ENCODE results near the gene NOXRED1. TPM values are rescaled to one million over a fixed set of nuclear protein-coding genes. Genes with fewer than 3 reads are reported as not detected.

The NOXRED1 gene
- total RNA-seq, 4 donors from 2014 or later: not detected

DNA sequence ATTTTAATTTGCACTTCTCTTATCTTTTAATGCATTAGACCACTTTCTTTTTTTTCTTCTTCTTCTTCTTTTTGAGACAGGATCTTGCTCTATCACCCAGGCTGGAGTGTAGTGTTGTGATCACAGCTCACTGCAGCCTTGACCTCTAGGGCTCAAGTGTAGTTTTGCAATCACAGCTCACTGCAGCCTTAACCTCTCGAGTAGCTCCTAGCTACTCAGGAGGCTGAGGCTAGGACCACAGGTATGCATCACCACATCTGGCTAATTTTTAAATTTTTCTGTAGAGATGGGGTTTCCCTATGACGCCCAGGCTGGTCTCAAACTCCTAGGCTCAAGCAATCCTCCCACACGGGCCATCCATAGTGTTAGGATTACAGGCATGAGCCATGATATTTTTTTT is 59.2 kb downstream of the NOXRED1 start:
- no peak overlapping the region for H3K27ac ChIP-seq
- no peak for ATAC-seq
- no peaks in the 10 kb centered on the region for H3K27me3 ChIP-seq
- no peaks in the 10 kb centered on the region for H3K36me3 ChIP-seq
- TF ChIP-seq, protein P1, sequence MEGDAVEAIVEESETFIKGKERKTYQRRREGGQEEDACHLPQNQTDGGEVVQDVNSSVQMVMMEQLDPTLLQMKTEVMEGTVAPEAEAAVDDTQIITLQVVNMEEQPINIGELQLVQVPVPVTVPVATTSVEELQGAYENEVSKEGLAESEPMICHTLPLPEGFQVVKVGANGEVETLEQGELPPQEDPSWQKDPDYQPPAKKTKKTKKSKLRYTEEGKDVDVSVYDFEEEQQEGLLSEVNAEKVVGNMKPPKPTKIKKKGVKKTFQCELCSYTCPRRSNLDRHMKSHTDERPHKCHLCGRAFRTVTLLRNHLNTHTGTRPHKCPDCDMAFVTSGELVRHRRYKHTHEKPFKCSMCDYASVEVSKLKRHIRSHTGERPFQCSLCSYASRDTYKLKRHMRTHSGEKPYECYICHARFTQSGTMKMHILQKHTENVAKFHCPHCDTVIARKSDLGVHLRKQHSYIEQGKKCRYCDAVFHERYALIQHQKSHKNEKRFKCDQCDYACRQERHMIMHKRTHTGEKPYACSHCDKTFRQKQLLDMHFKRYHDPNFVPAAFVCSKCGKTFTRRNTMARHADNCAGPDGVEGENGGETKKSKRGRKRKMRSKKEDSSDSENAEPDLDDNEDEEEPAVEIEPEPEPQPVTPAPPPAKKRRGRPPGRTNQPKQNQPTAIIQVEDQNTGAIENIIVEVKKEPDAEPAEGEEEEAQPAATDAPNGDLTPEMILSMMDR (IDR thresholded peaks at IDR 0.05): no peak
- no peak for TF ChIP-seq POLR2A (IDR thresholded peaks at IDR 0.05)
- no peak for TF ChIP-seq EP300 (IDR thresholded peaks at IDR 0.05)
- no peak overlapping the region for H3K4me3 ChIP-seq
- H3K4me1 ChIP-seq: no peaks in the 10 kb centered on the region
- H3K9me3 ChIP-seq: no peaks in the 10 kb centered on the region
- WGBS, 2 donors (ENCODE audit: low coverage in 1 of 2): 84% methylated on average over 3 of the region's 3 CpGs; no CpG with 5 or more reads in 1 of the 2 donors

DNA sequence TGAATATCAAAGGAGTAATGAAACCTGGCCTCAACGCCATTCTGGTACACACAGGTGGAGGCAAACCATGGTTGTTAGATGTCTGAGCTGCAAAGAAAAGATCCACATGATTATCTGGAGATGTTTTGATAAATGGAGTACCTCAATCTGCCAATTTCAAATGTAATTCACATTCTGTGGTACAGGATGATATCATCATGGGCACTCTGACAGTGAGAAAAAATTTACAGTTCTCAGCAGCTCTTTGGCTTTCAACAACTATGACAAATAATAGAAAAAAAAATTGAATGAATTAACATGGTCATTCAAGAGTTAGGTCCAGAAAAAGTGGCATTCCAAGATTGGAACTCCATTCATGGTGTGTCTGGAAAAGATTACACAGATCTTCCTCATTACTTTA is 63.7 kb downstream of the NOXRED1 start:
- Histone ChIP-seq H3K27ac (no peak overlapping the region), H3K9me3 (no peaks in the 10 kb centered on the region), H3K27me3 (no peaks in the 10 kb centered on the region), H3K4me1 (no peaks in the 10 kb centered on the region), H3K36me3 (no peaks in the 10 kb centered on the region), H3K4me3 (no peak overlapping the region)
- TF ChIP-seq, protein P1 (IDR thresholded peaks at IDR 0.05): no peak
- TF ChIP-seq POLR2A (IDR thresholded peaks at IDR 0.05) (no peak), EP300 (IDR thresholded peaks at IDR 0.05) (no peak), POLR2AphosphoS5 (IDR thresholded peaks at IDR 0.05) (no peak)
- ATAC-seq: no peak
- WGBS, 2 donors (ENCODE audit: low coverage in 1 of 2): 90 to 100% methylated on average over 1 of the region's 1 CpG

- TF ChIP-seq, protein P1 (IDR thresholded peaks at IDR 0.05): no peak
- no peak for TF ChIP-seq POLR2AphosphoS5 (IDR thresholded peaks at IDR 0.05)
- TF ChIP-seq POLR2A (IDR thresholded peaks at IDR 0.05): no peak
- TF ChIP-seq EP300 (IDR thresholded peaks at IDR 0.05): no peak
- 90 to 100% methylated on average over 4 of the region's 4 CpGs for WGBS, 2 donors (ENCODE audit: low coverage in 1 of 2)
Measured at GRCh38 chr14:77356899-77357298, 66.4 kb downstream of the NOXRED1 start.

GRCh38 chr14:77355811-77356210 is 67.5 kb downstream of the NOXRED1 start:
- no peaks in the 10 kb centered on the region for H3K4me1 ChIP-seq
- H3K27ac ChIP-seq: no peak overlapping the region
- peaks cover 0 to 3% of the 10 kb centered on the region in 2 donors for H3K36me3 ChIP-seq
- no peak overlapping the region for H3K4me3 ChIP-seq
- H3K27me3 ChIP-seq: no peaks in the 10 kb centered on the region
- H3K9me3 ChIP-seq: no peaks in the 10 kb centered on the region
- 100% methylated on average over 2 of the region's 4 CpGs; no CpG with 5 or more reads in 1 of the 2 donors for WGBS, 2 donors (ENCODE audit: low coverage in 1 of 2)
- TF ChIP-seq, protein P1 (IDR thresholded peaks at IDR 0.05): no peak
- TF ChIP-seq POLR2A (IDR thresholded peaks at IDR 0.05) (no peak), EP300 (IDR thresholded peaks at IDR 0.05) (no peak), POLR2AphosphoS5 (IDR thresholded peaks at IDR 0.05) (no peak)
- no peak for ATAC-seq

More at GRCh38 chr14:77356899-77357298, 66.4 kb downstream of the NOXRED1 start:
- Histone ChIP-seq H3K27me3 (no peaks in the 10 kb centered on the region), H3K9me3 (no peaks in the 10 kb centered on the region), H3K36me3 (no peaks in the 10 kb centered on the region), H3K4me1 (no peaks in the 10 kb centered on the region), H3K4me3 (no peak overlapping the region), H3K27ac (no peak overlapping the region)
- no peak for ATAC-seq

GRCh38 chr14:77353469-77354141 is 69.7 kb downstream of the NOXRED1 start:
- TF ChIP-seq POLR2AphosphoS5 (IDR thresholded peaks at IDR 0.05): no peak
- TF ChIP-seq POLR2A (IDR thresholded peaks at IDR 0.05): no peak
- TF ChIP-seq, protein P1 (IDR thresholded peaks at IDR 0.05): no peak
- no peak for TF ChIP-seq EP300 (IDR thresholded peaks at IDR 0.05)
- 88 to 90% methylated on average over 5 of the region's 5 CpGs for WGBS, 2 donors (ENCODE audit: low coverage in 1 of 2)
- Histone ChIP-seq H3K4me3 (no peak overlapping the region), H3K27me3 (no peaks in the 10 kb centered on the region), H3K36me3 (peaks cover 0 to 23% of the 10 kb centered on the region in 2 donors), H3K9me3 (no peaks in the 10 kb centered on the region), H3K27ac (no peak overlapping the region), H3K4me1 (no peaks in the 10 kb centered on the region)
- no peak for ATAC-seq
